HUES48 (cell line): ENCODE measurements around the gene EVA1A.
"Not testable (repeated sequence)": the region's sequence is repeated elsewhere in the genome, so short reads cannot be mapped to it uniquely, and the experiment has no call there.

Experiments
- H3K27ac ChIP-seq: one replicate; pipeline ENCODE4 v1.7.0; 2013; ENCODE audit warnings: low read depth, low read length, inconsistent platforms
- H3K27me3 ChIP-seq: 2 replicates; pipeline ENCODE4 v1.6.1; 2013; ENCODE audit warnings: mild to moderate bottlenecking, low read length; ENCODE audit not compliant: control insufficient read depth, insufficient read depth
- H3K36me3 ChIP-seq: 2 replicates; pipeline ENCODE4 v1.6.1; 2013; ENCODE audit warnings: low read length; ENCODE audit not compliant: control insufficient read depth, insufficient read depth
- H3K4me1 ChIP-seq: 2 replicates; pipeline ENCODE4 v1.6.1; 2013; ENCODE audit warnings: mild to moderate bottlenecking, low read length; ENCODE audit not compliant: control insufficient read depth, insufficient read depth
- H3K4me3 ChIP-seq: 2 replicates; pipeline ENCODE4 v1.5.1; 2013; ENCODE audit warnings: mild to moderate bottlenecking, low read depth, low read length
- H3K9ac ChIP-seq: 2 replicates; pipeline ENCODE4 v1.6.1; 2013; ENCODE audit warnings: mild to moderate bottlenecking, low read depth, low read length, moderate library complexity
- H3K9me3 ChIP-seq: 2 replicates; pipeline ENCODE4 v1.6.1; 2013; ENCODE audit warnings: low read length; ENCODE audit not compliant: control insufficient read depth, insufficient read depth

EVA1A gene

GRCh38 chr2:75494137-75494769, 66.5 kb downstream of the EVA1A start:
- no peaks in the 10 kb centered on the region for H3K27me3 ChIP-seq
- H3K4me3 ChIP-seq, result no peak overlapping the region
- no peak overlapping the region for H3K9ac ChIP-seq
- H3K9me3 ChIP-seq, result no peaks in the 10 kb centered on the region
- H3K27ac ChIP-seq, result no peak overlapping the region
- peaks cover 3% of the 10 kb centered on the region; the same call in 1 of the 2 replicates for H3K4me1 ChIP-seq
- no peaks in the 10 kb centered on the region for H3K36me3 ChIP-seq

- no peak overlapping the region for H3K27ac ChIP-seq
- peaks cover 3% of the 10 kb centered on the region; the same call in 1 of the 2 replicates for H3K4me1 ChIP-seq
- H3K4me3 ChIP-seq, result no peak overlapping the region
- no peaks in the 10 kb centered on the region for H3K36me3 ChIP-seq
- no peak overlapping the region for H3K9ac ChIP-seq
- no peaks in the 10 kb centered on the region for H3K9me3 ChIP-seq
- H3K27me3 ChIP-seq, result no peaks in the 10 kb centered on the region
Measured at GRCh38 chr2:75493230-75493629, 67.5 kb downstream of the EVA1A start.

GRCh38 chr2:75491129-75491753, 69.5 kb downstream of the EVA1A start:
- Histone ChIP-seq H3K27ac (no peak overlapping the region), H3K27me3 (no peaks in the 10 kb centered on the region), H3K4me1 (peaks cover 3% of the 10 kb centered on the region; the same call in 1 of the 2 replicates), H3K4me3 (no peak overlapping the region), H3K9me3 (no peaks in the 10 kb centered on the region), H3K9ac (no peak overlapping the region), H3K36me3 (no peaks in the 10 kb centered on the region)

- Histone ChIP-seq H3K36me3 (no peaks in the 10 kb centered on the region), H3K4me3 (no peak overlapping the region), H3K27me3 (no peaks in the 10 kb centered on the region), H3K27ac (no peak overlapping the region), H3K4me1 (no peaks in the 10 kb centered on the region), H3K9me3 (no peaks in the 10 kb centered on the region), H3K9ac (no peak overlapping the region)
Measured at GRCh38 chr2:75489721-75490120, 71.0 kb downstream of the EVA1A start.

- Histone ChIP-seq H3K9ac (no peak overlapping the region), H3K4me1 (no peaks in the 10 kb centered on the region), H3K27ac (no peak overlapping the region), H3K9me3 (no peaks in the 10 kb centered on the region), H3K36me3 (no peaks in the 10 kb centered on the region), H3K27me3 (no peaks in the 10 kb centered on the region), H3K4me3 (no peak overlapping the region)
Measured at GRCh38 chr2:75488157-75488556, 72.6 kb downstream of the EVA1A start.

- not testable (repeated sequence) for H3K4me3 ChIP-seq, H3K36me3 ChIP-seq, H3K27me3 ChIP-seq, H3K27ac ChIP-seq, H3K4me1 ChIP-seq, H3K9me3 ChIP-seq, H3K9ac ChIP-seq
Measured at GRCh38 chr2:75486735-75487134, 74.0 kb downstream of the EVA1A start.

- no peak overlapping the region for H3K4me3 ChIP-seq
- no peak overlapping the region for H3K9ac ChIP-seq
- H3K4me1 ChIP-seq, result no peaks in the 10 kb centered on the region
- H3K9me3 ChIP-seq, result no peaks in the 10 kb centered on the region
- no peaks in the 10 kb centered on the region for H3K36me3 ChIP-seq
- no peak overlapping the region for H3K27ac ChIP-seq
- H3K27me3 ChIP-seq, result no peaks in the 10 kb centered on the region
Measured at GRCh38 chr2:75484840-75485239, 75.9 kb downstream of the EVA1A start.

GRCh38 chr2:75483878-75484277, 76.9 kb downstream of the EVA1A start:
- H3K27ac ChIP-seq, result no peak overlapping the region
- no peaks in the 10 kb centered on the region for H3K9me3 ChIP-seq
- H3K36me3 ChIP-seq, result no peaks in the 10 kb centered on the region
- H3K4me1 ChIP-seq, result no peaks in the 10 kb centered on the region
- H3K4me3 ChIP-seq, result no peak overlapping the region
- no peak overlapping the region for H3K9ac ChIP-seq
- no peaks in the 10 kb centered on the region for H3K27me3 ChIP-seq

GRCh38 chr2:75482398-75482797, 78.3 kb downstream of the EVA1A start:
- Histone ChIP-seq H3K9me3 (no peaks in the 10 kb centered on the region), H3K27ac (no peak overlapping the region), H3K27me3 (no peaks in the 10 kb centered on the region), H3K4me1 (no peaks in the 10 kb centered on the region), H3K36me3 (no peaks in the 10 kb centered on the region), H3K9ac (no peak overlapping the region), H3K4me3 (no peak overlapping the region)

- no peak overlapping the region for H3K4me3 ChIP-seq
- H3K9me3 ChIP-seq, result no peaks in the 10 kb centered on the region
- no peaks in the 10 kb centered on the region for H3K36me3 ChIP-seq
- no peak overlapping the region for H3K9ac ChIP-seq
- H3K4me1 ChIP-seq, result no peaks in the 10 kb centered on the region
- no peaks in the 10 kb centered on the region for H3K27me3 ChIP-seq
- no peak overlapping the region for H3K27ac ChIP-seq
Measured at GRCh38 chr2:75480971-75481836, 79.5 kb downstream of the EVA1A start.

GRCh38 chr2:75477696-75478095, 83.0 kb downstream of the EVA1A start:
- not testable (repeated sequence) for H3K9ac ChIP-seq, H3K4me1 ChIP-seq, H3K27ac ChIP-seq, H3K4me3 ChIP-seq, H3K9me3 ChIP-seq, H3K36me3 ChIP-seq, H3K27me3 ChIP-seq
